ENCODE measurements around the gene MAN2A1.
"Not testable (repeated sequence)": the region's sequence is repeated elsewhere in the genome, so short reads cannot be mapped to it uniquely, and the experiment has no call there.

MAN2A1 gene

GRCh38 chr5:109760130-109760529 is 70.4 kb downstream of the MAN2A1 start:
- not testable (repeated sequence) for DNase-seq

GRCh38 chr5:109762821-109763220 is 73.1 kb downstream of the MAN2A1 start:
- no peak for DNase-seq

- DNase-seq = no peak
These were observed 77.7 kb downstream of the MAN2A1 start for GRCh38 chr5:109767184-109767995.

GRCh38 chr5:109767997-109768396 is 78.3 kb downstream of the MAN2A1 start:
- DNase-seq = no peak

- no peak for DNase-seq
These were observed 80.0 kb downstream of the MAN2A1 start for GRCh38 chr5:109769597-109770291.

- no peak for DNase-seq
These were observed 85.4 kb downstream of the MAN2A1 start for GRCh38 chr5:109775130-109775529.

- no peak for DNase-seq
These were observed 89.5 kb downstream of the MAN2A1 start for GRCh38 chr5:109779036-109779735.

- DNase-seq = no peak
These were observed 95.0 kb downstream of the MAN2A1 start for GRCh38 chr5:109784687-109785086.

- DNase-seq = no peak
These were observed 96.6 kb downstream of the MAN2A1 start for GRCh38 chr5:109786206-109786855.

- DNase-seq = no peak
These were observed 98.9 kb downstream of the MAN2A1 start for GRCh38 chr5:109788596-109788995.

- DNase-seq = no peak
These were observed 102.9 kb downstream of the MAN2A1 start for GRCh38 chr5:109792613-109793012.

- no peak for DNase-seq
These were observed 114.1 kb downstream of the MAN2A1 start for GRCh38 chr5:109803854-109804253.

GRCh38 chr5:109805472-109805871 is 115.7 kb downstream of the MAN2A1 start:
- no peak for DNase-seq

GRCh38 chr5:109805883-109806282 is 116.2 kb downstream of the MAN2A1 start:
- no peak for DNase-seq

GRCh38 chr5:109812698-109813097 is 123.0 kb downstream of the MAN2A1 start:
- DNase-seq = no peak

GRCh38 chr5:109816732-109817131 is 127.0 kb downstream of the MAN2A1 start:
- DNase-seq = no peak

- no peak for DNase-seq
These were observed 130.2 kb downstream of the MAN2A1 start for GRCh38 chr5:109819878-109820277.

- no peak for DNase-seq
These were observed 133.9 kb downstream of the MAN2A1 start for GRCh38 chr5:109823597-109823996.

- DNase-seq = no peak
These were observed 135.7 kb downstream of the MAN2A1 start for GRCh38 chr5:109825450-109825849.

GRCh38 chr5:109826426-109826825 is 136.7 kb downstream of the MAN2A1 start:
- DNase-seq = no peak

GRCh38 chr5:109829331-109829730 is 139.6 kb downstream of the MAN2A1 start:
- no peak for DNase-seq

GRCh38 chr5:109830955-109831502 is 141.3 kb downstream of the MAN2A1 start:
- DNase-seq = no peak
